Ishikawa (cell line): ENCODE results near the gene C14orf132.

Experiments
- CEBPB ChIP-seq: IDR thresholded peaks from 2 replicates; pipeline ENCODE4 v1.6.1; 2012
- CREB1 ChIP-seq: IDR thresholded peaks from 2 replicates; pipeline ENCODE4 v1.6.1; 2012; ENCODE audit warnings: low read depth
- EGR1 ChIP-seq: IDR thresholded peaks from 2 replicates; pipeline ENCODE4 v1.6.1; 2012
- EP300 ChIP-seq: IDR thresholded peaks from 2 replicates; pipeline ENCODE4 v1.6.1; 2012; ENCODE audit warnings: borderline replicate concordance
- FOXM1 ChIP-seq: IDR thresholded peaks from 2 replicates; pipeline ENCODE4 v1.6.1; 2012; ENCODE audit warnings: low read depth, borderline replicate concordance
- NFIC ChIP-seq: IDR thresholded peaks from 2 replicates; pipeline ENCODE4 v1.6.1; 2012
- RAD21 ChIP-seq: IDR thresholded peaks from 2 replicates; pipeline ENCODE4 v1.6.1; 2012; ENCODE audit warnings: low read depth
- TAF1 ChIP-seq: IDR thresholded peaks from 2 replicates; pipeline ENCODE4 v1.6.1; 2012; ENCODE audit warnings: low read depth, mild to moderate bottlenecking
- TCF12 ChIP-seq: IDR thresholded peaks from 2 replicates; pipeline ENCODE4 v1.6.1; 2012; ENCODE audit warnings: low read depth
- TEAD4 ChIP-seq: IDR thresholded peaks from 2 replicates; pipeline ENCODE4 v1.6.1; 2012
- YY1 ChIP-seq: IDR thresholded peaks from 2 replicates; pipeline ENCODE4 v1.6.1; 2012; ENCODE audit warnings: low read depth
- ZBTB7A ChIP-seq: IDR thresholded peaks from 2 replicates; pipeline ENCODE4 v1.6.1; 2012; ENCODE audit warnings: low read depth
- TF ChIP-seq, protein P1 (sequence below): IDR thresholded peaks from 2 replicates; pipeline ENCODE4 v1.6.1; 2012
- TF ChIP-seq, protein P2 (sequence below): IDR thresholded peaks from 2 replicates; pipeline ENCODE4 v1.6.1; 2012; ENCODE audit warnings: low read depth, mild to moderate bottlenecking
- TF ChIP-seq, protein P3 (sequence below): IDR thresholded peaks from 2 replicates; pipeline ENCODE4 v1.6.1; 2012

The C14orf132 gene

DNA sequence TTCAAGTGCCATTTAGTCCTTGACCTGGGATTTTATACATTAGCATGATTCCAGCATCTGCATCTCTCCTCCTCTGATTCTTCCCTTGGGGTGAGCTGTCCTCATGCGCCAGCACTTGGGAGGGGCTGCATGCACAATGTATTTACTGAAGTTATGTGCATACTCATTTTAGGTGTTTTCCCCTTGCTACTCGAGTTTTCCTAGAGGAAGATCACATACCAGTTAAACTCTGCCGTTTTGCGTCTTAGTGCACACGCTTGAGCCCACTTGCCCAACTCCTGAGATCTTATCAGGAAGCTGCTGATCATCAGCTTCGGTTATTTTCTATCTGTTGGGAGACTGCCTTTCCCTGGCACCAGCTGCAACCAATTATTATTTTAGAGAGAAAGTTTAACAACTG lies 78.8 kb downstream of the C14orf132 start:
- TF ChIP-seq CREB1 (no peak), ZBTB7A (no peak), FOXM1 (no peak), TEAD4 (no peak), TCF12 (no peak)
- TF ChIP-seq, protein P1, sequence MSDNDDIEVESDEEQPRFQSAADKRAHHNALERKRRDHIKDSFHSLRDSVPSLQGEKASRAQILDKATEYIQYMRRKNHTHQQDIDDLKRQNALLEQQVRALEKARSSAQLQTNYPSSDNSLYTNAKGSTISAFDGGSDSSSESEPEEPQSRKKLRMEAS = no peak
- TF ChIP-seq, protein P2, sequence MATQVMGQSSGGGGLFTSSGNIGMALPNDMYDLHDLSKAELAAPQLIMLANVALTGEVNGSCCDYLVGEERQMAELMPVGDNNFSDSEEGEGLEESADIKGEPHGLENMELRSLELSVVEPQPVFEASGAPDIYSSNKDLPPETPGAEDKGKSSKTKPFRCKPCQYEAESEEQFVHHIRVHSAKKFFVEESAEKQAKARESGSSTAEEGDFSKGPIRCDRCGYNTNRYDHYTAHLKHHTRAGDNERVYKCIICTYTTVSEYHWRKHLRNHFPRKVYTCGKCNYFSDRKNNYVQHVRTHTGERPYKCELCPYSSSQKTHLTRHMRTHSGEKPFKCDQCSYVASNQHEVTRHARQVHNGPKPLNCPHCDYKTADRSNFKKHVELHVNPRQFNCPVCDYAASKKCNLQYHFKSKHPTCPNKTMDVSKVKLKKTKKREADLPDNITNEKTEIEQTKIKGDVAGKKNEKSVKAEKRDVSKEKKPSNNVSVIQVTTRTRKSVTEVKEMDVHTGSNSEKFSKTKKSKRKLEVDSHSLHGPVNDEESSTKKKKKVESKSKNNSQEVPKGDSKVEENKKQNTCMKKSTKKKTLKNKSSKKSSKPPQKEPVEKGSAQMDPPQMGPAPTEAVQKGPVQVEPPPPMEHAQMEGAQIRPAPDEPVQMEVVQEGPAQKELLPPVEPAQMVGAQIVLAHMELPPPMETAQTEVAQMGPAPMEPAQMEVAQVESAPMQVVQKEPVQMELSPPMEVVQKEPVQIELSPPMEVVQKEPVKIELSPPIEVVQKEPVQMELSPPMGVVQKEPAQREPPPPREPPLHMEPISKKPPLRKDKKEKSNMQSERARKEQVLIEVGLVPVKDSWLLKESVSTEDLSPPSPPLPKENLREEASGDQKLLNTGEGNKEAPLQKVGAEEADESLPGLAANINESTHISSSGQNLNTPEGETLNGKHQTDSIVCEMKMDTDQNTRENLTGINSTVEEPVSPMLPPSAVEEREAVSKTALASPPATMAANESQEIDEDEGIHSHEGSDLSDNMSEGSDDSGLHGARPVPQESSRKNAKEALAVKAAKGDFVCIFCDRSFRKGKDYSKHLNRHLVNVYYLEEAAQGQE = no peak

DNA sequence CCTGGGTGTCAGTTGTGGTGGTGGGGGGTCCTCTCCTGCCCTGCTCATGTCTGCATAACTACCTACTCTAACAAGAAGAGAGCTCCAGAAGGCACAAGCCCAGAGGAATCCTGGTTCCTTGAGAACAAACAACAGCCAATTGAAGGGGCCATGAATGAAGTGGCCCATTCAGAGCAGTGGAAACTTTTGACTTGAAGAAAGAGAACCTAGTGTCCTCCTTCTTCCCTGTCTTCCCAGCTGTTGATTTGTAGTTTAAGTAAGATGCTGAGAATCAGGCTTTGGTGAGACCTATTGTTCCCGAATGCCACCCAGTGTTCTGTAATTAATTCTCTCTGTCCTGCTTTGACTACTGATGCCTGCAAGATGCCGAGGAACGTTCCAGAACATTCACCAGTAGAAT lies 79.2 kb downstream of the C14orf132 start:
- TF ChIP-seq, protein P1 = no peak
- TF ChIP-seq TEAD4 (no peak), CEBPB (no peak), EGR1 (no peak), FOXM1 (no peak), YY1 (no peak), TAF1 (no peak)

DNA sequence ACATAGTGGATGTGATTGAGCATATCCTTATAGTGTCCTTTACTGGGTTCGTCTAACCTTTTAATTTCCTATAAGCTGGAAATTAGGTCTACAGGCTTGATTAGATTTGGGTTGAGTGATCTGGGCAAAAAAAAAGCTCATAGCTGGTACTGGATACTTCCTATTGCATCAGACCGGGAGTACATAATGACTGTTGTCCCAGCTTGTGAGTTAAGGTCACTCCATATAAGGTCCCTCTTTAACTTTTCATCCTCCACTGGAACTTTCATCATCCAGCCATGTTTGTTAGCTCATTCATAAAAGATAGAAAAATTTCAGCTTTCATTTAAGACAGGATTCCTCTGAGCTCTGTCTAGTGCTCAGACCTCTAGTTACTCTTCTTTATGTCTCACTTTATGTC lies 80.8 kb downstream of the C14orf132 start:
- no peak for TF ChIP-seq NFIC
- TF ChIP-seq FOXM1 = no peak
- TF ChIP-seq TCF12 = no peak
- TF ChIP-seq RAD21 = no peak
- no peak for TF ChIP-seq TEAD4
- no peak for TF ChIP-seq CEBPB
- no peak for TF ChIP-seq EGR1
- TF ChIP-seq, protein P2 = no peak
- TF ChIP-seq, protein P3, sequence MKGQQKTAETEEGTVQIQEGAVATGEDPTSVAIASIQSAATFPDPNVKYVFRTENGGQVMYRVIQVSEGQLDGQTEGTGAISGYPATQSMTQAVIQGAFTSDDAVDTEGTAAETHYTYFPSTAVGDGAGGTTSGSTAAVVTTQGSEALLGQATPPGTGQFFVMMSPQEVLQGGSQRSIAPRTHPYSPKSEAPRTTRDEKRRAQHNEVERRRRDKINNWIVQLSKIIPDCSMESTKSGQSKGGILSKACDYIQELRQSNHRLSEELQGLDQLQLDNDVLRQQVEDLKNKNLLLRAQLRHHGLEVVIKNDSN = no peak
- no peak for TF ChIP-seq TAF1
- no peak for TF ChIP-seq CREB1
- TF ChIP-seq ZBTB7A = no peak
- no peak for TF ChIP-seq YY1
- no peak for TF ChIP-seq EP300
- TF ChIP-seq, protein P1 = no peak

DNA sequence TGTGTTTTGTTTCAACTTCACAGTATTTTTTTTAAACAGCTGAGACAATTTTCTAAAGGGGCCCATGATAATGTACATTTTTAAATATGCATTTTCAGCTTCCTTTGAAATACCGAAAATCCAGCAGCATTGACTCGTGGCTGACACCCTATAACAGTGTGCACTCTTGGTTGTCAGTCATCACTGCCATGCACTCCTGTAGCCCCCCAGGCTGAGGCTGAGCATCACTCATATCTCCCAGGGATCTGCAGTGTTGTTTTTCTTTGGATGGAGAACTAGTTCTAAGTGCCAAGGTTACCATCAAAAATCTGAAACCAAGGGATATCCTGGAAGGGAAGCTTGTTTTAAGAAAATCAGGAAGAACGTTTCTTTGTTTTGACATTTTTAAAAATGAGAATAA lies 81.2 kb downstream of the C14orf132 start:
- TF ChIP-seq RAD21 (no peak), EGR1 (no peak)

DNA sequence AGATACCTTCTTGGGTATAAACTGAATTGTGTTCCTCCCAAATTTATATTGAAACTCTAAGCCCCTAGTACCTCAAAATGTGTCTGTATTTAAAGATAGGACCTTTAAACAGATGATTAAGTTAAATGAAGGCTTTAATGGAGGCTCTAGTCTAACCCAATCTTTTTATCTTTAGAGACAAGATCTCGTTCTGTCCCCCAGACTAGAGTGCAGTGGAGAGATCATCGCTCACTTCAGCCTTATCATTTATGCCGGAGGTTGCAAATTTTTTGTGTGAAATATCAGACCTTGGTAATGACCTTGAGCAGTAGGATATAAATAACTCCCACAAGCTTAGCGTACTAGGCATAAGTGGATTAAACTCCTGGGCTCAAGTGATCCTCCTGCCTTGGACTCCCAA lies 81.8 kb downstream of the C14orf132 start:
- TF ChIP-seq NFIC = no peak
- TF ChIP-seq FOXM1 = no peak
- TF ChIP-seq, protein P3 = no peak
- TF ChIP-seq CREB1 = no peak

DNA sequence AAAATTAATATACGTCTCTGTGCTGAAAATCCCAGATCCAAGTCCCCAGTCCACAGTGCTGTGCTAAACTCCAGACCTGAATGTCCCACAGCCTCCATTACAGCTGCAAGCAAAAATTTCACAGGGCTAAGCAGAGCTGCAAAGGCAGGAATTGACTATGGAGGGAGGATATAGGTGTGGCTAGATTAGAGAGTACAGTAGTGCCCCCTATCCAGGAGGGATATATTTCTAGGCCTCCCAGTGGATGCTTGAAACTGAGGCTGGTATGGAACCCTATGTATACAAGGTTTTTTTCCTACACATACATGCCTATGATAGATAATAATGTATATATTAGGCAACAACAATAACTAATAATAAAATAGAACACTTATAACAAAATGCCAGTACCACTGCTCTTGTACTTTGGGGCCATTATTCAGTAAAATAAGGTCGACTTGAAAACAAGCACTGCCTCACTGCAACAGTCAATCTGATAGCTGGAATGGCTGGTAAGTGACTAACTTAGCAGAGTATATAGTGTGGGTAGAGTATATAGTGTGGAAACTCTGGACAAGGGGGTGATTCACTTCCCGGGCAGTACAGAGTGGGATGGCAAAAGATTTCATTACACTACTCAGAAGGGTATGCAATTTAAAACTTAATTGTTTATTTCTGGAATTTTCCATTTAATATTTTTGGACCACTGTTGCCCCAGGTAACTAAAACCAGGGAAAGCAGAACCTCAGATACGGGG lies 82.7 kb downstream of the C14orf132 start:
- TF ChIP-seq FOXM1 (no peak), YY1 (no peak), CREB1 (no peak), NFIC (no peak), TEAD4 (no peak), EGR1 (no peak), TCF12 (no peak)
- TF ChIP-seq, protein P2 = no peak
- TF ChIP-seq, protein P1 = no peak
- TF ChIP-seq, protein P3 = no peak
